HG03060 (cell line): Measurements from ENCODE around the gene CNOT6.
"Not testable (repeated sequence)": the region's sequence is repeated elsewhere in the genome, so short reads cannot be mapped to it uniquely, and the experiment has no call there.

Source experiments
- ATAC-seq: cut with Tn5 transposase; IDR thresholded peaks from one replicate; pipeline ENCODE4 v1.9.1; 2021; ENCODE audit warnings: low read depth, moderate number of reproducible peaks; ENCODE audit not compliant: unreplicated experiment

CNOT6 gene

DNA sequence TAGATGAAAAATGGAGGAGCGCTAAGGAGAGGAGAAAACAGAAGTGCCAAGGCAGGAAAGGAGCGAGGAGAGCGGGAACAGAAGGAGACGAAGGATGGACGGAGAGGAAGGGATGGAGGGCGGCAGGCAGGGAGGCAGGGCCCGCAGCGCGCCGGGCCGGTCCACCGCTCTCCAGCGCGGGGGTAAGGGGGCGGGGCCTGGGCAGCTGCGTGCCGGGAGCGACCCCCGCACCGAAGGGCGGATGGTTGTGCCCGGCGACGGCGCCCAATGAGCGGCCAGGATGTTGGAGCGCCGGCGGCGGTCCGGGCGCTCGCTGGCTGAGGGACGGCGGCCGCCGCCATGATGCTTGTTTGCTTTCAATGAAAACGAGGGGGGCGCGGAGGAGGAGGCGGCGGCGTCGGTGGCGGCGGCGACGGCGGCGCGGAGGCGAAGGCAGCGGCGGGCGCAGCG, at the start of gene CNOT6:
Gene CNOT6, plus strand, starts transcription at position 320 of the 450 bp plus-strand sequence. CDS start 34,898 bp downstream, outside the sequence.
- peak; percentile 61 for ATAC-seq

DNA sequence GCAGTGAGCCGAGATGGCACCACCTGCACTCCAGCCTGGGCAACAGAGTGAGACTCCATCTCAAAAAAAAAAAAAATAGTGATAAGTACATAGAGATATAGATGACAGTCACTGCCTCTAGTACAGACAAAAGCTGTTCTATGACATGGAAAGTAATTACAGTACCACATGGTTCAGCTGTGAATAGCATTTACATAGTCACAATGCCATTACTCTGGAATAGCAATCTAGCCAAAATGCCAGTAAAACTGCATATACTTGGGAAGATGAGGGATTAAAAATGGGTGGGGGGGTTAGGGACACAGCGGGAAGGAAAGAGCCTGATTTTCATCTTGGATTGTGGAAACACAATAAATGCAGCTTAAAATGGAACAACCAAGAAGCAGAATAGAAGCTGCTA, 39.4 kb upstream of the CNOT6 start:
- ATAC-seq, result no peak

- ATAC-seq, result no peak
Measured at GRCh38 chr5:180455872-180456271, 38.3 kb upstream of the CNOT6 start.

GRCh38 chr5:180456792-180457191, 37.4 kb upstream of the CNOT6 start:
- ATAC-seq, result no peak

GRCh38 chr5:180458852-180459673, 35.1 kb upstream of the CNOT6 start:
- not testable (repeated sequence) for ATAC-seq

DNA sequence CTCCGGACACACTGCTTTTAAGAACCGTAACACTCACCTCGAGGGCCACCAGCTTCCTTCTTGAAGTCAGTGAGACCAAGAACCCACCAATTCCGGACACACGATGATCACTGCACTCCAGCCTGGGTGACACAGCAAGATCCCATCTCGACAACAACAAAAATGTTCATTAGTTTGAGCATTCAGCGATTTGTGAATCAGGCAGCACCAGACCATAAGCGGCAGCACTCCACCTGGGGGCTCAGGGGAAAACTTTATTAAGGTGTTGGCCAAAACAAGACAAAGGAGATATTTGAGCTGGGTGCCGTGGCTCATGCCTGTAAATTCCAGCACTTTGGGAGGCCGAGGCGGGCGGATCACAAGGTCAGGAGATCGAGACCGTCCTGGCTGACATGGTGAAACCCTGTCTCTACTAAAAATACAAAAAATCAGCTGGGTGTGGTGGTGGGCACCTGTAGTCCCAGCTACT, 34.5 kb upstream of the CNOT6 start:
- not testable (repeated sequence) for ATAC-seq

DNA sequence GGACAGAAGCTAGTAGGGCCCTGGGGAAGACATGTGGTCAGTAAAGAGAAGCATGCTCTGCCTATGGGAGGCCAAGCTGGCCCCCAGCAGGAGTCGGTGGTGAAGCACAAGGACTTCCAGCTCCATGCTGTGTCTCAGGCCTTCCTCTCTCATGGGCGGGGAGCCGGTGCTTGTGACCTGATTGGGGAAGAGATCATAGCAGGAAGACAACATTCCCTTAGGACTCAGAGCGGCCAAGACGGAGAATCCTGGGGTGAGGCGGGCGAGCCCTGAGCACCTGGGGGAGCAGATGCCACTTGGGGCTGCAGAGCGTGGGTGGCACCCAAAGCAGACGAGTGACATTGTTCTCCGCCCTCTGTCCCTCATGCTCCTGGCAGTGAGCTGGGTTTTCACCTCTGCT, 33.3 kb upstream of the CNOT6 start:
- ATAC-seq, result no peak

DNA sequence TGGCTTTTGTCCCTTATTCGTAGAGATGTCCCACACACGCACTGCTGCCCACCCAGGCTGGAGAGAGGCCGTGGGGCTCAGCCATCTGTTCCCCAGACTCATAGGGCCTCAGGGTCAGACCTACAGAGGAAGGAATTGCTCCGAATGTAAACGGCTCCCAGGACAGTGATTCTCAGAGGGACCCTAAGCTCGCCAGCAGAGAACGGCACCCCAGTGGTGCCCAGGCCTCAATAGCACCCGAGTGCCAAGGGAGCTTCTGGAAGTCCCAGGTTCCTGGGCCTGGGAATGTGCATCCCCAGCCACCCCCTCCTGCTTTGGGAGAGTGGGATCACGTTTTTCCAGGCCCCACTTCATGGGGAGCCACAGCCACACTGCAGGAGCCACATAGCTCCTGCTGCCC, 32.9 kb upstream of the CNOT6 start:
- ATAC-seq, result no peak

DNA sequence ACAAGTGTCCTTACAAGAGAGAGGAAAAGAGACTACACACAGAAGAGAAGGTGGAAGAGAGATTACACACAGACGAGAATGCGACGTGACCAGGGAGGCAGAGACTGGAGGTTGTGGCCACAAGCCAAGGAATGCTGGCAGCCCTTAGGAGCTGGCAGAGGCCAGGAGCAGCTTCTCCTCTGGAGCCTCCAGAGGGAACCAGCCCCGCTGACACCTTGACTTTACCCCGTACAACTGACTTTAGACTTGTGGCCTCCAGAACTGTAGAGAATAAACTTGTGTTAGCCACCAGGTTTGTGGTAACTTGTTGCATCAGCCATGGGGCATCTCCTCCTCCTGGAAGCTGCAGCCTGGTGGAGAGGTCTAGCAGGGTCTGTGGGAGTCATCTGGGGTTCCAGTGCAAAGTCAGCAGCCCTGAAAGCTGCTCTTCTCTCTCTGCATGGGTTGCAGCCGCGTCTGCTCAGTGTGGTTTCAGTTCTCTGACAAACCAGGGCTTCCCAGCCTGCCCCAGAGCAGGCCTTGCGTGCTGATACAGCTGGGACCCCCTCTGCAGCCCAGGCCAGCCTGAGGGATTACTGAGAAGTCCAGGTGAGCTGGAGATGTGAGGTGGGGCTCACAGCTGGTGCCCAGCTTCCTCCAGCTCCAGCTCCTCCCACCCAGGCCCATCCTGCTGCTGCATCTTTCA, 30.8 kb upstream of the CNOT6 start:
- ATAC-seq, result no peak

DNA sequence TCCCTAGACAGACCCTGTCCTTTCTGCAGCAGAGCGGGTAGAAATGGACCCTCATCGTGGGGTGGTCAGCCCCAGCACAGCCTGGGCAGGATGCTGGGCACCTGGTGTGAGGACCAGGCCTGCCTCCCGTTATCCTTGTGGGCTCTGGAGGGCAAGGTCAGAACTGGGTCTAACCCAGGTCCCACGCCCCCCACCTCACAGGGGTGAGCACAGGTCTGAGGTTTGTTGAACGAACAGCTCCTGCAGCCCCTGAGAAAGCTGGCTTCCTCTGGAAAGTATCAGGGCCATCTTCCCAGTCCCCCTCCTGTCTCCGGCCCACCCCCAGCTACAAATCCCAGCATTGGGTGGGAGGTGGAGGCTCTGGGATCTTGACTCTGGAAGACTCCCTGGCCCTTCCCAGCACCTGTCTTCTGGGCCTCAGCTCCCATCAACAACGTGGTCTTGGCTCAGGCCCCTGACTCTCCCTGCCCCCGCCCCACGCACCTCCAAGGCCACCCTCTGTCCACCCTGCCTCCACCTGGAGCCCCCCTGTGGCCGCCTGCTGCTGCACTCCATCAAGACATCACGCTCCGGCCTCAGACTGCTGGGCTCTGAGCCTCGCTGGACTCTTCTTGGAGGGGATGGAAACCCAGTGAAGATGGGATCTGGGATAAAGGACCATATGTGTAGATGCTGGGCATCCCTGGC, 30.1 kb upstream of the CNOT6 start:
- no peak for ATAC-seq

- ATAC-seq, result no peak
Measured at GRCh38 chr5:180464603-180464970, 29.6 kb upstream of the CNOT6 start.

GRCh38 chr5:180465052-180465451, 29.1 kb upstream of the CNOT6 start:
- ATAC-seq, result not testable (repeated sequence)

DNA sequence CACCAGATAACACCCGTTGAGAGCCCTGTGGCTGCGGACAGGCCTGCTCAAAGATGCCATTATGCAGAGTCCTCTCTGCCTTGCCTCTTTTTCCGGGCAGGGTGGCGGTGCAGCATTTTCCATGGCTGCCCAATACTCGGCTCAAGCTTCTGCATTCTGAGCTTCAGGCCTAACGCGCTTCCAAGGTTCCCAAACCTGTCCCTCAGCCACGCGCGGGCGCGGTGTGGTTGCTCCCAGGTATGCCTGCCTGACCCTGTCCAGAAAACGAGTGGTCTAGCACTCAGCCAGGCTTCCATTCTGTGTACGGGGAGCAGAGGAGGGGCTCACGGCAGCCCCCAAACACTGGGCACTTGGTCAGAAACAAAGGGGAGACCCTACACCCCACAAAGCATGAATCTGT, 27.9 kb upstream of the CNOT6 start:
- ATAC-seq, result no peak

DNA sequence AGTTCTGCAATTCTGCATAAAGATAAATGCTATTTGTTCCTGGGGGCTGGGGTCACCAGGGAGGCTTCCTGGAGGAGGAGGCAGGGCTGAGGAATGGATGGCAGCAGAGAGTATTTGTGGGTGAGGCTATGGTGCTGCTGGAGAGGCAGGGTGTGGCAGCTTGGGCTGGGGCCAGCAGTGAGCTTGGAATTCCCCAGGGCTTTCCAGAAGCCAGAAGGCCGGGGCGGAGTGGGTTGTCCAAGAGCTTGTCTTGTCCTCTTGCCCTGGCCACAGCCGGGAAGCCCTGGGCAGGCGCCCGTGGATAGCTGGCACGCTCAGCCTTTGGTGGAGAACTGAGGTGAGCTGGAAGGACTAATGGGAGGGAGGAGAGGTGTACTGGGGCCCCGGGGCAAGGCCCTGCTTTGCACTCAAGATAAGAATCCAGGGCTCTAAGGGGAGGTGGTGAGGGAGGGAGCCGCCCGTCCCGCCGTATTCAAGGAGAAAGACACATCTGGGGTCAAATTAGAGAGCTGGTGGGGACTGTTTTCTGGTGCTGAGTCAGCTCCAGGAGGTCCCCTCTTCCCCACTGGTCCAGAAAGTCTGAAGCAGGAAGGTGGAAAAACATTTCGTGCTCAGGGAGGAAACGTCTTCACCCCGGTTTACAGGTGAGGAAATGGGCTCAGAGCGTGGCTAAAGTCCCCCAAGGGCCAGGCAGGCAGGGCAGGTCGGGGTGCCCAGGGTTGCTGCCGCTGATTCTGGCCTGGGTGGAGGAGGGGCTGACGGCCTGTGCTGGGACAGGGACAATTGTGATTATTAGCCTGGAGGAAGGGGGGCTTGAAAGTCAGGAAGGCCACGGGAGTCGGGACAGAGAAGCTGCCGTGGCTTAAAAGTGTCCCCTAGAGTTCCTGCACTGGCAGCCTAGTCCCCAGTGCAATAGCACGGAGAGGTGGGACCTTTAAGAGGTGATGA, 26.9 kb upstream of the CNOT6 start:
- no peak for ATAC-seq

GRCh38 chr5:180467989-180468731, 26.0 kb upstream of the CNOT6 start:
- no peak for ATAC-seq

GRCh38 chr5:180468732-180469585, 25.2 kb upstream of the CNOT6 start:
- ATAC-seq, result no peak

GRCh38 chr5:180469586-180469865, 24.7 kb upstream of the CNOT6 start:
- ATAC-seq, result no peak

DNA sequence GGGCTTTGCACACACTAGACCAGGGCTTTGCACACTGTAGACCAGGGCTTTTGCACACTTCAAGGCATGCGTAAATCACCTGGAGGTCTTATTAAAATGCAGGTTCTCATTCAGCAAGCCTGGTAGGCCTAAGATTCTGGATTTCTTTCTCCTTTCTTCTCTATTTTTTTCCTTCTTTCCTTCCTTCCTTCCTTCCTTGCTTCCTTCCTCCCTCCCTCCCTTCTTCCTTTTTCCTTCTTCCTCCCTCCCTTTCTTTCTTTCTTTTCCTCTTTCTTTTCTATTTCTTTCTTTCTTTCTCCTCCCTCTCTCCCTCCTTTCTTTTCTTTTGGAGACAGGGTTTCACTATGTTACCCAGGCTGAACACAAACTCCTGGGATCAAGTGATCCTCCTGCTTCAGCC, 24.3 kb upstream of the CNOT6 start:
- ATAC-seq, result no peak

GRCh38 chr5:180470361-180470760, 23.8 kb upstream of the CNOT6 start:
- ATAC-seq, result no peak
